OCI-LY7 (cell line): ENCODE results near the gene ZBTB16.

Experiments
- EZH2phosphoT487 ChIP-seq: fragments of 200-600 bp; sonication (generic); IDR thresholded peaks from 2 replicates; pipeline ENCODE4 v1.6.1; 2018; ENCODE audit warnings: low read depth, borderline replicate concordance, mild to moderate bottlenecking, mixed run types, antibody characterized with exemption, low read length, moderate library complexity, mixed read lengths
- TF ChIP-seq, protein P1 (sequence below): fragments of 200-600 bp; sonication (generic); conservative IDR thresholded peaks from 2 replicates; pipeline ENCODE4 v1.5.1; 2014; ENCODE audit warnings: mild to moderate bottlenecking, antibody characterized with exemption, low read length, moderate library complexity, mixed read lengths

DNA sequence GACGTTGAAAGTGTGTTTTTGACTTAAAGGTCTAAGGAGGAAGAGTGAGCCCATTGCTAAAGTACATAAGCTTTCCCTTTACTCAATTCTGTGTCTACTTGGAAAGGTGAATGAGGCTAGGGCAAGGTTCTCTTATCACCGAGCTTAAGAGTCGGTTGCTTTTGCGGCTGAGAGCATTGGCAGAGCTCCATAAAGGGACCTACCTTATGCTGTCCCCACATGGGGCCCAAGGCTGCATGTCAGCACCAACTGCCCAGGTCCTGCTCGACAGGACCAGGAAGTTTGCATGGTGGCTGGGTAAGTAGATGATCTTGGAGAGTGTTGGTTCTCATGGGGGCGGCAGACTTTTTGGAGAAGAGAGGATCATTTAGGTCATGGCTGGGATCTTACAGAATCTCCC, 91.2 kb downstream of the ZBTB16 start:
- no peak for TF ChIP-seq EZH2phosphoT487
- TF ChIP-seq, protein P1, sequence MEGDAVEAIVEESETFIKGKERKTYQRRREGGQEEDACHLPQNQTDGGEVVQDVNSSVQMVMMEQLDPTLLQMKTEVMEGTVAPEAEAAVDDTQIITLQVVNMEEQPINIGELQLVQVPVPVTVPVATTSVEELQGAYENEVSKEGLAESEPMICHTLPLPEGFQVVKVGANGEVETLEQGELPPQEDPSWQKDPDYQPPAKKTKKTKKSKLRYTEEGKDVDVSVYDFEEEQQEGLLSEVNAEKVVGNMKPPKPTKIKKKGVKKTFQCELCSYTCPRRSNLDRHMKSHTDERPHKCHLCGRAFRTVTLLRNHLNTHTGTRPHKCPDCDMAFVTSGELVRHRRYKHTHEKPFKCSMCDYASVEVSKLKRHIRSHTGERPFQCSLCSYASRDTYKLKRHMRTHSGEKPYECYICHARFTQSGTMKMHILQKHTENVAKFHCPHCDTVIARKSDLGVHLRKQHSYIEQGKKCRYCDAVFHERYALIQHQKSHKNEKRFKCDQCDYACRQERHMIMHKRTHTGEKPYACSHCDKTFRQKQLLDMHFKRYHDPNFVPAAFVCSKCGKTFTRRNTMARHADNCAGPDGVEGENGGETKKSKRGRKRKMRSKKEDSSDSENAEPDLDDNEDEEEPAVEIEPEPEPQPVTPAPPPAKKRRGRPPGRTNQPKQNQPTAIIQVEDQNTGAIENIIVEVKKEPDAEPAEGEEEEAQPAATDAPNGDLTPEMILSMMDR: no peak
